Measurements from ENCODE around the gene ECSIT. TPM values are rescaled to one million over a fixed set of nuclear protein-coding genes. Genes with fewer than 3 reads are reported as not detected.

Gene ECSIT
- total and polyA plus RNA-seq, 2 experiments from 2014 or later = 36.6 to 66.5 TPM

- Mint-ChIP-seq H3K27ac (peak overlapping the region; percentile 77; the same call in 1 of the 2 replicates), H3K4me3 (peak overlapping the region; percentile 90), H3K27me3 (ENCODE audit: insufficient read depth, low read depth, poor library complexity) (peaks cover 18% of the 10 kb centered on the region), H3K9me3 (no peaks in the 10 kb centered on the region), H3K4me1 (peaks cover 8% of the 10 kb centered on the region; the same call in 2 of the 3 replicates), H3K36me3 (ENCODE audit: low read depth) (peaks cover 1% of the 10 kb centered on the region; the same call in 2 of the 3 replicates)
- Histone ChIP-seq H3K27me3 (ENCODE audit: insufficient read depth) (no peaks in the 10 kb centered on the region), H3K4me1 (ENCODE audit: insufficient read depth) (peaks cover 6% of the 10 kb centered on the region), H3K4me2 (peak overlapping the region; percentile 74), H3K36me3 (ENCODE audit: insufficient read depth) (no peaks in the 10 kb centered on the region), H3K9me2 (ENCODE audit: insufficient read depth) (no peaks in the 10 kb centered on the region), H3K79me2 (replicated peaks; ENCODE audit: insufficient read depth) (0 out of 2 replicates have a peak, but pooled peaks cover 6% of the 10 kb centered on the region), H3F3A (replicated peaks; ENCODE audit: low read depth) (no peaks in the 10 kb centered on the region), H4K20me1 (replicated peaks; ENCODE audit: insufficient read depth) (0 out of 2 replicates have a peak, but pooled peaks cover 4% of the 10 kb centered on the region), H3K27ac (ENCODE audit: low read depth) (peak overlapping the region; percentile 20; the same call in 1 of the 2 replicates), H2AFZ (peak overlapping the region; percentile 8; the same call in 1 of the 2 replicates), H3K4me3 (peak overlapping the region; percentile 80)
- TF ChIP-seq NANOG (IDR thresholded peaks at IDR 0.05; ENCODE audit: borderline replicate concordance) (no peak), REST (IDR thresholded peaks at IDR 0.05; ENCODE audit: unreplicated experiment) (no peak), EZH2 (IDR thresholded peaks at IDR 0.05; ENCODE audit: low read depth, unreplicated experiment) (no peak), EZH2phosphoT487 (IDR thresholded peaks at IDR 0.05; ENCODE audit: unreplicated experiment) (no peak), POLR2AphosphoS5 (IDR thresholded peaks at IDR 0.05; ENCODE audit: low read depth) (no peak), JUNB (IDR thresholded peaks at IDR 0.05; ENCODE audit: unreplicated experiment) (no peak), STAT1 (IDR thresholded peaks at IDR 0.05; ENCODE audit: unreplicated experiment) (no peak), CREB1 (CRISPR knock-in tag; IDR thresholded peaks at IDR 0.05; ENCODE audit: low read depth) (no peak), ZNF462 (CRISPR knock-in tag; IDR thresholded peaks at IDR 0.05) (no peak), ZNF331 (CRISPR knock-in tag; IDR thresholded peaks at IDR 0.05; ENCODE audit: low read depth) (no peak), CTCF (conservative IDR thresholded peaks at IDR 0.05; ENCODE audit: low read depth in 2 of 2) (no peak), ZNF114 (CRISPR knock-in tag; IDR thresholded peaks at IDR 0.05) (no peak), ETS1 (IDR thresholded peaks at IDR 0.05) (no peak)
- peak; percentile 37 for ATAC-seq
- no peak for DNase-seq (ENCODE audit: low spot score)
Measured at GRCh38 chr19:11506101-11506555, 22.8 kb downstream of the ECSIT start.

Data from GM23338 (cell line).